Effector CD8-positive, alpha-beta T cell (primary cell): ENCODE results near the gene YKT6.
"Not testable (repeated sequence)": the region's sequence is repeated elsewhere in the genome, so short reads cannot be mapped to it uniquely, and the experiment has no call there.

Experiments
- DNase-seq: peaks from one replicate; lab custom pipeline; 2025; lab: John Stamatoyannopoulos, UW
- total RNA-seq, 4 experiments: gene quantifications; one replicate each; lab custom pipeline; 2026; lab: John Stamatoyannopoulos, UW

YKT6 gene
- total RNA-seq, result 87.2 to 100 (median 93.4) reads per million in 4 experiments

- DNase-seq, result peak; percentile 90
Measured at GRCh38 chr7:44200699-44201461, at the start of gene YKT6. TSS of gene YKT6 (plus strand) at chr7:44200978. CDS start at chr7:44201136, 158 bp downstream.

GRCh38 chr7:44151956-44152355, 48.8 kb upstream of the YKT6 start:
- DNase-seq, result no peak

GRCh38 chr7:44152971-44153947, 47.5 kb upstream of the YKT6 start:
- DNase-seq, result no peak

- no peak for DNase-seq
Measured at GRCh38 chr7:44153948-44154335, 46.8 kb upstream of the YKT6 start.

GRCh38 chr7:44154703-44155102, 46.1 kb upstream of the YKT6 start:
- no peak for DNase-seq

- no peak for DNase-seq
Measured at GRCh38 chr7:44155191-44156185, 45.3 kb upstream of the YKT6 start.

GRCh38 chr7:44156453-44157010, 44.2 kb upstream of the YKT6 start:
- DNase-seq, result no peak

- no peak for DNase-seq
Measured at GRCh38 chr7:44157116-44158080, 43.4 kb upstream of the YKT6 start.

- DNase-seq, result no peak
Measured at GRCh38 chr7:44158096-44158872, 42.5 kb upstream of the YKT6 start.

GRCh38 chr7:44158873-44159631, 41.7 kb upstream of the YKT6 start:
- DNase-seq, result no peak

GRCh38 chr7:44159824-44160630, 40.8 kb upstream of the YKT6 start:
- DNase-seq, result no peak

GRCh38 chr7:44161371-44161770, 39.4 kb upstream of the YKT6 start:
- DNase-seq, result no peak

GRCh38 chr7:44162179-44162578, 38.6 kb upstream of the YKT6 start:
- no peak for DNase-seq

GRCh38 chr7:44162785-44163395, 37.9 kb upstream of the YKT6 start:
- no peak for DNase-seq

GRCh38 chr7:44163591-44163990, 37.2 kb upstream of the YKT6 start:
- no peak for DNase-seq

GRCh38 chr7:44167920-44168319, 32.9 kb upstream of the YKT6 start:
- DNase-seq, result no peak

GRCh38 chr7:44171901-44172300, 28.9 kb upstream of the YKT6 start:
- not testable (repeated sequence) for DNase-seq
